Stimulated activated CD8-positive, alpha-beta memory T cell treated with anti-CD3 and anti-CD28 coated beads, Interleukin-7, amount 100 ng/mL, for 48 hours (primary cell): Measurements from ENCODE around the gene VSIG4.

Source experiments
- DNase-seq, 2 donors: peaks; one replicate each; pipeline ENCODE4 v3.0.0-alpha.2; 2020; ENCODE audit warnings: low read depth in 1 of 2; ENCODE audit errors: extremely low read depth in 1 of 2

The VSIG4 gene

DNA sequence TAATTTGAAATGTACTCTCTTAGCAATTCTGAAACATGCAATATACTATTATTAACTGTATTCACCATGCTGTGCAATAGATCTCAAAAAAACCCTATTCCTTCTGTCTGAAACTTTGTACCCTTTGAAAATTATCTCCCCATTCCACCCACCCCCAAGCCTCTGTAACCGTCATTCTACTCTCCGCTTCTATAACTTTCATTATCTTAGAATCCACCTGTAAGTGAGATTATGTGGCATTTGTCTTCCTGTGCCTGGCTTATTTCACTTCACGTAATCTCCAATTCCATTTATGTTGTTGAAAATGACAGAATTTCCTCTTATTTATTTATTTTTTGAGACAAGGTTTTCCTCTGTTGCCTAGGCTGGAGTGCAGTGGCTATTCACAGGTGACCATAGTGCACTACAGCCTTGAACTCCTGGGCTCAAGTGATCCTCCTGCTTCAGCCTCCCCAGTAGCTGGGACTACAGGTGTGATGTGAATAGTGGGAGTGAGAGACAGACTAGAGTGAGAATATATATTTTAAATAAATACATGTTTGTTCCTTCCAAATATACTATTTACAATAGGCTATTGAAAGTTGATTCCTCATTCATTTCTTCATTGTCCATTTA lies 30.5 kb downstream of the VSIG4 start:
- no peak for DNase-seq

- DNase-seq: no peak
Observed at GRCh38 chrX:66008328-66008970, 31.4 kb downstream of the VSIG4 start.

DNA sequence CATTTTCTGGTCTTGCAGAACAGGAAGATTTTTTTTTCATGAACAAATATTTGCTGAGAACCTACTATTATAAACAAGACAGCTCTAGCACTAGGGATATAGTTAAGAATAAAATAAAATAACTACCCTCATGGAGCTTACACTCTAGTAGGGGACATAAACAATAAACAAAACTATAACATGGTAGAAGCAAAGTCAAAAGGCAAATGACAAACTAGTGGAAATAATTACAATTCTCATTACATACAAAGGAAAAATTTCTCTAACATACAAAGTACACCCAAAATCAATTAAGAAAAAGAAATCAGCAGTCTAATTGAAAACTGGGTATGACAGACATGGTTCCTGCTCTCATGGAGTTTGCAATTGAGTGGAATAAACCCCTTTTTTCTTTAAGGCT lies 32.0 kb downstream of the VSIG4 start:
- DNase-seq: no peak

- DNase-seq: no peak
Observed at GRCh38 chrX:66005830-66006449, 33.9 kb downstream of the VSIG4 start.

GRCh38 chrX:66004928-66005829 lies 34.7 kb downstream of the VSIG4 start:
- DNase-seq: no peak

GRCh38 chrX:66002824-66003680 lies 36.8 kb downstream of the VSIG4 start:
- DNase-seq: no peak

DNA sequence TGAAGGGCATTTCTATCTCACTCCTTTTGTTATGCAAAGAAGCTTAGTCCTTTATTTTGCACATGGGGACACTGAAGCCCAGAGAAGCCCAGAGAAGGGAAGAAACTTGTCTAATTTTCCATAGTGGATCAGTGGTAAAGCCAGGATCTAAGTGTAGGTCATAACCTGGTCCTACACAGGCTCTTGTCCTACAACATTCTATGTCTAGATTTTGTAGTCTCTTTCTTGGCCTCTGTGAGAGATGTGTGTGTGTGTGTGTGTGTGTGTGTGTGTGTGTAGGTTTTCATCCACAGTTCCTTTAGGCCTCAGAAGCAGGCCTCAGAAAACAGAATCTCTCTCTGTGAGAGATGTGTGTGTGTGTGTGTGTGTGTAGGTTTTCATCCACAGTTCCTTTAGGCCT lies 38.3 kb downstream of the VSIG4 start:
- no peak for DNase-seq

DNA sequence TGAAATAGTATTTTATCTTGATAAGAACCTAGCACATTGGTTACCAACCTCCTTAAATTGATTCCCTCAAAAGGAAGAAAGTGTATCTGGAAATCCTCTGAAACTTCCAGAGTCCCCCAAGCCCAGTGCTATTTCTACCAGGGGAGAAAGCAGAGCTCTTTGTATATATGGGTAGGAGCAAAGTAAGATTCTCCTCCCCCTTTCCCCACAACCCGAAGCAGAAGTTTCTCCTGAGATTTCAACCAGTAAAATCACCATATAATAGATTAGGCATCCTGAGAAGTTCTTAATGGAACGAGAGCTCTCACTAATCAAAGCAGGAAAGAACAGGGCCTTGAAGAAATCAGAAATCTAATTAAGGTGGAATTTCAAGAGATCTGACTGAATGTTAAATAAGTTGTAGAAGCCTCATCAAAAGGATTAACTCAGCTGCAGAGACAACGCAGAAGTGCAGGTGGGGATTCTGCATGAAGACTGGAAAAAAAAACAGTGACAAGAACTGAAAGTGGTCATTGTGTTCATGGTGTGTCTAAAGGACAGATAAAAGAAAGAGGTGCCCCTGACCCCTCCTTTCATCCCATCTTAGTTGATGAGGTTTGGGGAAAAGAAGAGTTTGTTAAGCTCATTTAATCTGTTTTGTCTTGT lies 39.1 kb downstream of the VSIG4 start:
- DNase-seq: no peak

- DNase-seq: no peak
Observed at GRCh38 chrX:66000178-66000577, 39.7 kb downstream of the VSIG4 start.

GRCh38 chrX:65999563-66000148 lies 40.2 kb downstream of the VSIG4 start:
- no peak for DNase-seq

GRCh38 chrX:65999029-65999562 lies 40.8 kb downstream of the VSIG4 start:
- DNase-seq: no peak

DNA sequence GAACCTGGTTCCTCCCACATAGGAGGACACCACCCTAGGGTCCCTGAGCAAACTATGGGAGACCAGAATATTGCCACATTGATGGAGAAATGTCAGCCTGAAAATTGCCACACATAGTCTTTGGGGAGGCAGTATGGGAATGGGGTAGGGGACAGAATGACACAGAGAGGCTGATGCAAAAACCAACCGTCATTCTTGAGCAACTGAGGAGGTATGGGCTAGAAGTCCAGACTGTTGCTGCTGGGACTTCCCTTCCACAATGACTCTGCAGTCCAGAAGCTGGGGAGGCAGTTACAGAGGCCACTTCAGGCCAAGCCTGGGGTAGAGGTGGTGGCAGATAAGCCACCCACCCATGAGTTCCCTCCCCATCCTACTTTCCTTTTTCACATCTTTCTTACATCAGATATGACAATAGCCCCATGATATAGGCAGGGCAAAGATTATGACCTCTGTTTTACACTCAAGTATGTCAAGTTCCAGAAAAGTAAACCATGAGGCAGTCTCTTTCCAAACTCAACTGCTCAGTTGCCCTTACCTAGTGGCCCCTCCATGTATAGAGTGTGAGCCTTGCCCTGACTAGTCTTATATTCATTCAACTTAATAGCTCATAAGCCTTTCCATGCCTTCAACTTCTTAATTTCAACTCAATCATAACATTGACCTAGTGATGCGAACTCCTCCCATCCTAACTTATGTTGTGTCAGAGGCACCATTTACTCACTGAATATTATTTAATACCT lies 41.7 kb downstream of the VSIG4 start:
- no peak for DNase-seq

DNA sequence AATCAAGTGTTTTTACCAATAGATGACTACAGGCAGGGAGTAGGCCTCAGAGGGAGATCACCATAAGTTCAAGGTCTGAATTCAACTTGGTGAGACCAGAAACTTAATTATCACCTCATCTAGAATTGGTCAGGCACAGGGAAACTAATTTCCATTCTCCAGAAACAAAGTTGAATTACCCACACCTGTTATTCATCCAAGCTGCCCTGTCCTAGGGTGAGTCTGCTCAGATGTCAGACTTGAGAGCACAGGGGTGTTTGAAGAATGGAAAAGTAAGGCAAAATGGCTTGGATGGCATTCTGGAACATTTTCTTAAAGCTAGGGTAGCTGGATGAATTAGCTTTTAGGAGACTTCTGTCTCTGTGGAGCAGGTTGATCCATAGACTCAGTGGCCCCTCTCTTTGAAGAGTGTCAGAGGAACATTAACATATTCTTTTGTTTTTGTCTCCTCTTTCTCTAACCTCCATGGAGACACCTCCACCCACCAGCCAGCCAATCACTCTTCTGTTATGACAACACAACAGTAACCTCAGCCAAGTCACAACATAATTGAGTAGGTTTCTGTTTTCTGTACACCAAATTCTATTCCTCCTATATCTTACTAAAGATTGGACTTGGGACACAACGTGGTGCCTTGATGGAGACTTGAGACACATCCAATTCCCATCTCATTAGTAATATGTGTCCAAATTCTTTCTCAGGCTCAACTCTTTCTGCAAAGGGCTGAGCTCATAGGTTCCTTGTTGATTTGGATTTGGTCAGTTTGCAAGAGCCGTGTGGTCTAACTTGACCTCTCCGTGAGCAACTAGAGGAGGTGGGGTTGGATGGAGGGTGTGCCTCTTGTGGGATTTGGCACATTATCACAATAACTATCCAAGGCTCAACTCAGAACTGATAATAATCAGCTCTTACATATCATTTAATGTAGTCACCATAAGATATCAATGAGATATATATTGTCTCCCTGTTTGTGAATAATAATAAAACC lies 45.1 kb downstream of the VSIG4 start:
- no peak for DNase-seq

DNA sequence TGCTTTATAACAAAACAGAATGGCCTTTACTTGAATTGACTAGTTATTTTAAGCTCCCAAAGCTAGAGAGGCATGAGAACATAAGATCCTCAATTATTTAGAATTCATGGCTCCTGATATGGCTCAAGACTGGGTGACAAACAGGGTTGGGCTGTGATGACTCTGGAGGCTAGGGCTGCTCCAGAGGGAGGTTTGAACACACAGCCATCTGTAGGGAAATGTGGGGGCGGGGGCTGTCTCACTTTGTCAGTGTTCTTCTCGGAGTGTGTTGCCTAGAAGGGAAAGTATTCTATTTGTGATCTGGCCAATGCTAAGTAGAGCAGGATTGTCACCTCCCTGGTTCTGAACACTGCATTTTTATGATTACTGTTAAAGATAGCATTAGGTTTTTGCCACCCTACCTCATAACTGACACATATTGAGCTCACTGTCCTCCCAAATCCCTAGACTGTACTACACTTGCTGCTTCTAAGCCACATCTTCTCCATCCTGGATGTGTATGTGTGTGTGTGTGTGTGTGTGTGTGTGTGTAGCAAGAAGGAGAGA lies 45.9 kb downstream of the VSIG4 start:
- DNase-seq: no peak

DNA sequence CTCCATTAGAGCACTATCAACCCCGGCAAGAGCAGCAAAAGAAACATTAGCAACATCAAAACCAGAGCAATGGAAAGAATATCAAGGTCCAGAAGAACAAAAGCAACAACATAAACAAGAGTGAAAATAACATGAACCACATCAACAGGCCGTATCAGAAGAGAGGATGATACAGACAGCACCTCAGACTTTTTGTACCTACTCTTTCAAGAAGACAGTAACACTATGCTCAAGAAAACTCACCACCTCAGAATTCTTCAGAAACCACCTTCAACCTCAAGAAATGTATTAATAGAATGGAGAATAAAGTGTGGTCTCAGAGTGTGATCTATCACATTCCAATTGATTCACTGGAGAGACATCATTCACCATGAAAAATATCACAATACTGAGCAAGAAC lies 46.5 kb downstream of the VSIG4 start:
- DNase-seq: no peak

DNA sequence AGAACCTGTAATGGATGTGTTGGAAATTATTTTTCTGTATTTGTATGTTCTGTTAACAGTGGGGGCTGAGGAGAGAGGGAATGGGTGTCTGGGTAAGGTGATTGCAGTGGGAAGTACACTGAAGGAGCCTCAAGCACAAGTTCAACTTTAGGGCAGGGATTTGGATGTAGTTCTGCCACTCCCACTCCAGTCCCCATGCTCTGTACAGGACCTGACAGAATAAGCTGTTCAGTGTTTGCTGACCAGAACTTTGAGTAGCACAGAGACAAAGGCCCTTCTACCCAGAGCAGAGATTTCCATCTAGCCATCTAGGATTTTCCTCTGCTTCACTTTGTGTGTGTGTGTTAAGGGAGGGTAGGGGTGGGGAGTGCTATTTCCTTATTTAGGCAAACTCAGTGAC lies 49.2 kb downstream of the VSIG4 start:
- no peak for DNase-seq

DNA sequence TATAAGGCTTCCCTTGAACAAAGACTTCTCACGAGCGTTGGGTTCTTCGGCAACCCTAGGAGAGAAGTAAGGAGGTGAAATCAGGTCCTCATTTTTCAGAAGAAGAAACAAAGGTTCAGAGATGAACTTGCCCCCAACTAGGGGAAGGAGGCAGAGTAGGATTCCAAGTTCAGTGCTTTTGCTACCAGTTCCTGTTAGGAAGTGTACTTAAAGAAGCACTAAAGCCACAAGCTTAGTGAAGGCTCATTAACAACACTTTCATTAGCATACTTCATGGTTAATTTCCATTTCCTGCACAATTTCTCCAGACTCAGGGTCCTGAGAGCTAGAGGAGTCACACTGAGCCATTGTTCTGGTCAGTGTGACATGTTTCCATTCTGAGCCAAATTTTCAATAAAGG lies 52.1 kb downstream of the VSIG4 start:
- DNase-seq: no peak
